Right forelimb (tissue), 1 donor: ENCODE results near the gene MAFF.
A peak's percentile ranks its signal among the peaks of the same experiment; 100 is the strongest.

Experiments used
- DNase-seq: peaks from one replicate; pipeline ENCODE4 v3.0.0-alpha.2; 2018

The MAFF gene

GRCh38 chr22:38205261-38206128 lies 3.7 kb downstream of the MAFF start:
- DNase-seq = peak; percentile 92

GRCh38 chr22:38207898-38208432 lies 6.2 kb downstream of the MAFF start:
- no peak for DNase-seq

GRCh38 chr22:38208551-38208968 lies 6.8 kb downstream of the MAFF start:
- no peak for DNase-seq

GRCh38 chr22:38211556-38211955 lies 9.8 kb downstream of the MAFF start:
- no peak for DNase-seq

- no peak for DNase-seq
Observed at GRCh38 chr22:38212442-38212841, 10.6 kb downstream of the MAFF start.

- DNase-seq = no peak
Observed at GRCh38 chr22:38213319-38213989, 11.7 kb downstream of the MAFF start.

GRCh38 chr22:38213990-38214301 lies 12.2 kb downstream of the MAFF start:
- no peak for DNase-seq

GRCh38 chr22:38214302-38215056 lies 12.7 kb downstream of the MAFF start:
- DNase-seq = peak; percentile 81

GRCh38 chr22:38215156-38216038 lies 13.6 kb downstream of the MAFF start:
- no peak for DNase-seq

GRCh38 chr22:38218661-38219622 lies 17.1 kb downstream of the MAFF start:
- DNase-seq = peak; percentile 73

- no peak for DNase-seq
Observed at GRCh38 chr22:38219632-38220031, 17.8 kb downstream of the MAFF start.

- no peak for DNase-seq
Observed at GRCh38 chr22:38220163-38220562, 18.4 kb downstream of the MAFF start.

GRCh38 chr22:38220653-38221386 lies 19.0 kb downstream of the MAFF start:
- DNase-seq = no peak

- DNase-seq = no peak
Observed at GRCh38 chr22:38221407-38221806, 19.6 kb downstream of the MAFF start.

GRCh38 chr22:38221908-38222796 lies 20.4 kb downstream of the MAFF start:
- no peak for DNase-seq

GRCh38 chr22:38222797-38223119 lies 21.0 kb downstream of the MAFF start:
- DNase-seq = no peak

GRCh38 chr22:38223289-38223960 lies 21.6 kb downstream of the MAFF start:
- no peak for DNase-seq

- no peak for DNase-seq
Observed at GRCh38 chr22:38226853-38227649, 25.3 kb downstream of the MAFF start.
